WTC11 (cell line): ENCODE measurements around the gene PIGK. TPM values are rescaled to one million over a fixed set of nuclear protein-coding genes. Genes with fewer than 3 reads are reported as not detected.

Experiments
- ATAC-seq: fragments of 200-7000 bp; cut with Tn5 transposase; 2 replicates; pipeline ENCODE4 v1.10.0; 2021; ENCODE audit warnings: mild to moderate bottlenecking, moderate library complexity
- CTCF ChIA-PET: fragments of 300-600 bp; sonication (Branson Sonifier 250); formaldehyde crosslinking; loops from one replicate; lab custom pipeline; 2021; ENCODE audit warnings: antibody characterized with exemption; lab: Charles Lee
- POLR2A ChIA-PET: fragments of 350-600 bp; sonication (Branson Sonifier 250); formaldehyde crosslinking; loops from one replicate; lab custom pipeline; 2021; ENCODE audit warnings: antibody characterized with exemption; lab: Charles Lee
- DNase-seq: peaks from one replicate; pipeline ENCODE4 v3.0.0; 2021; ENCODE audit warnings: low spot score
- H3K27ac Mint-ChIP-seq: 2 replicates; pipeline ENCODE4 v1.8.0; 2021; ENCODE audit warnings: mixed read lengths
- H3K27me3 Mint-ChIP-seq: 2 replicates; pipeline ENCODE4 v1.8.0; 2021; ENCODE audit warnings: low read depth, mild to moderate bottlenecking, moderate library complexity, mixed read lengths
- H3K36me3 Mint-ChIP-seq: 2 replicates; pipeline ENCODE4 v1.8.0; 2021; ENCODE audit warnings: mixed read lengths
- H3K4me1 Mint-ChIP-seq: 2 replicates; pipeline ENCODE4 v1.8.0; 2022; ENCODE audit warnings: mixed read lengths
- H3K4me3 Mint-ChIP-seq: 2 replicates; pipeline ENCODE4 v1.8.0; 2021; ENCODE audit warnings: mild to moderate bottlenecking, moderate library complexity, mixed read lengths
- H3K9me3 Mint-ChIP-seq: 2 replicates; pipeline ENCODE4 v1.8.0; 2021; ENCODE audit warnings: mixed read lengths
- ARID4B ChIP-seq: sonication (generic); formaldehyde crosslinking; IDR thresholded peaks from 2 replicates; pipeline ENCODE4 v1.8.0; 2023; ENCODE audit warnings: missing genetic modification reagents, mild to moderate bottlenecking, borderline replicate concordance
- ATF2 ChIP-seq: sonication (generic); formaldehyde crosslinking; IDR thresholded peaks from 2 replicates; pipeline ENCODE4 v1.8.1; 2022; ENCODE audit warnings: low read depth, missing genetic modification reagents, borderline replicate concordance
- CBFB ChIP-seq: sonication (generic); formaldehyde crosslinking; IDR thresholded peaks from 2 replicates; pipeline ENCODE4 v1.8.1; 2022; ENCODE audit warnings: mild to moderate bottlenecking, low read depth, missing genetic modification reagents
- CREB1 ChIP-seq: sonication (generic); formaldehyde crosslinking; IDR thresholded peaks from 2 replicates; pipeline ENCODE4 v1.8.0; 2023; ENCODE audit warnings: mild to moderate bottlenecking, missing genetic modification reagents
- GABPB1 ChIP-seq: sonication (generic); formaldehyde crosslinking; IDR thresholded peaks from 2 replicates; pipeline ENCODE4 v1.8.1; 2023; ENCODE audit warnings: mild to moderate bottlenecking, missing genetic modification reagents
- IRF1 ChIP-seq: sonication (generic); formaldehyde crosslinking; IDR thresholded peaks from 2 replicates; pipeline ENCODE4 v1.8.0; 2023; ENCODE audit warnings: missing genetic modification reagents
- PRRX2 ChIP-seq: fragments of 250-450 bp; sonication (Bioruptor Pico); IDR thresholded peaks from 2 replicates; pipeline ENCODE4 v1.8.0; 2021; ENCODE audit warnings: mild to moderate bottlenecking
- TP53 ChIP-seq: sonication (generic); formaldehyde crosslinking; IDR thresholded peaks from 2 replicates; pipeline ENCODE4 v1.8.1; 2023; ENCODE audit warnings: mild to moderate bottlenecking, missing genetic modification reagents
- ZNF121 ChIP-seq: sonication (generic); formaldehyde crosslinking; IDR thresholded peaks from 2 replicates; pipeline ENCODE4 v1.8.0; 2023; ENCODE audit warnings: missing genetic modification reagents
- ZNF219 ChIP-seq: sonication (generic); formaldehyde crosslinking; IDR thresholded peaks from 2 replicates; pipeline ENCODE4 v1.8.0; 2023; ENCODE audit warnings: missing genetic modification reagents, mild to moderate bottlenecking, borderline replicate concordance
- ZNF416 ChIP-seq: fragments of 250-450 bp; sonication (Bioruptor Pico); IDR thresholded peaks from 2 replicates; pipeline ENCODE4 v1.9.0; 2021; ENCODE audit warnings: mild to moderate bottlenecking, inconsistent platforms
- total RNA-seq: library from RNA; stranded (reverse); gene quantifications from 3 replicates; pipeline ENCODE4 v1.2.3, GENCODE V29; 2021
- TF ChIP-seq, protein P1 (sequence below): fragments of 250-450 bp; sonication (Bioruptor Pico); IDR thresholded peaks from 2 replicates; pipeline ENCODE4 v2.1.2; 2022; ENCODE audit warnings: mild to moderate bottlenecking, moderate library complexity
- TF ChIP-seq, protein P2 (sequence below): sonication (generic); formaldehyde crosslinking; conservative IDR thresholded peaks from 2 replicates; pipeline ENCODE4 v1.8.1; 2023; ENCODE audit warnings: mild to moderate bottlenecking, low read depth, missing genetic modification reagents, moderate library complexity
- TF ChIP-seq, protein P3 (sequence below): sonication (generic); formaldehyde crosslinking; IDR thresholded peaks from 2 replicates; pipeline ENCODE4 v1.8.0; 2023; ENCODE audit warnings: mild to moderate bottlenecking, missing genetic modification reagents
- TF ChIP-seq, protein P4 (sequence below): fragments of 250-450 bp; sonication (Bioruptor Pico); IDR thresholded peaks from 2 replicates; pipeline ENCODE4 v1.8.0; 2021; ENCODE audit warnings: mild to moderate bottlenecking

PIGK gene
- total RNA-seq, 1 experiment from 2014 or later = 20.5 TPM

DNA sequence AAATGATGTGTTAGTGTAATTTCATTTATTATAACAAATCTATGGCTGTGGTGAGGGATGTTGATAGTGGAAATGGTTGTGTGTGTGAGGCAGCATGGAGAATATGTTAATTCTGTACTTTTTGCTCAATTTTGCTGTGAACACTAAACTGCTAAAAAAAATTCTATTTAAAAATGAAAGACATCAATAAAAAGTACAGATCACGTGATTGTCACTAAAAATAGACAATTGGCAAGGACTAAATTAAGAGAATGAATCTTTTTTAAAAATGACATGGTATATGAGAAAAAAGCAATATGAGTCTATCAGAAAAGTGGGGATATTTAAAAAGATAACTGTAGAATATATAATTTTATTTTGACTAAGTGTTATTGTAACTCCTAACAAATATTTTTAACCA is 15.7 kb upstream of the PIGK start (continued):
- TF ChIP-seq ATF2 (CRISPR knock-in tag) = no peak
- TF ChIP-seq, protein P1, sequence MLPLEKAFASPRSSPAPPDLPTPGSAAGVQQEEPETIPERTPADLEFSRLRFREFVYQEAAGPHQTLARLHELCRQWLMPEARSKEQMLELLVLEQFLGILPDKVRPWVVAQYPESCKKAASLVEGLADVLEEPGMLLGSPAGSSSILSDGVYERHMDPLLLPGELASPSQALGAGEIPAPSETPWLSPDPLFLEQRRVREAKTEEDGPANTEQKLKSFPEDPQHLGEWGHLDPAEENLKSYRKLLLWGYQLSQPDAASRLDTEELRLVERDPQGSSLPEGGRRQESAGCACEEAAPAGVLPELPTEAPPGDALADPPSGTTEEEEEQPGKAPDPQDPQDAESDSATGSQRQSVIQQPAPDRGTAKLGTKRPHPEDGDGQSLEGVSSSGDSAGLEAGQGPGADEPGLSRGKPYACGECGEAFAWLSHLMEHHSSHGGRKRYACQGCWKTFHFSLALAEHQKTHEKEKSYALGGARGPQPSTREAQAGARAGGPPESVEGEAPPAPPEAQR (CRISPR knock-in tag) = no peak

DNA sequence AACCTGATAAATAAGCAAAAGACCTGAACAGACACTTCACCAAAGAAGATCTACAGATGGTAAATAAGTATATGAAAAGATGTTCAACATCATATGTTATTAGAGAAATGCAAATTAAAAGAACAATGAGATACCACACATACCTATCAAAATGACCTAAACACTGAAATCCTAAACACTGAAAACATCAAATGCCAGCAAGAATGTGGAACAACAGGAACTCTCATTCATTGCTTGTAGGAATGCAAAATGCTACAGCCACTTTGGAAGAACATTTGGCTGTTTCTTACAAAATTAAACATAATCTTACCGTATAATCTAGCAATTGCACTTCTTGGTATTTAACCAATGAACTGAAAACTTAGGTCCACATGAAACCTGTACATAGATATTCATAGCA is 14.9 kb upstream of the PIGK start:
- Mint-ChIP-seq H3K9me3 (peaks cover 18% of the 10 kb centered on the region), H3K36me3 (peaks cover 7% of the 10 kb centered on the region), H3K27me3 (no peaks in the 10 kb centered on the region), H3K4me1 (0 out of 2 replicates have a peak, but pooled peaks cover 2% of the 10 kb centered on the region), H3K4me3 (no peak overlapping the region), H3K27ac (no peak overlapping the region)
- POLR2A ChIA-PET = no interaction called here
- DNase-seq (no peak), ATAC-seq (no peak)
- CTCF ChIA-PET = no interaction called here
- TF ChIP-seq ZNF219 (CRISPR knock-in tag) = no peak
- TF ChIP-seq, protein P2, sequence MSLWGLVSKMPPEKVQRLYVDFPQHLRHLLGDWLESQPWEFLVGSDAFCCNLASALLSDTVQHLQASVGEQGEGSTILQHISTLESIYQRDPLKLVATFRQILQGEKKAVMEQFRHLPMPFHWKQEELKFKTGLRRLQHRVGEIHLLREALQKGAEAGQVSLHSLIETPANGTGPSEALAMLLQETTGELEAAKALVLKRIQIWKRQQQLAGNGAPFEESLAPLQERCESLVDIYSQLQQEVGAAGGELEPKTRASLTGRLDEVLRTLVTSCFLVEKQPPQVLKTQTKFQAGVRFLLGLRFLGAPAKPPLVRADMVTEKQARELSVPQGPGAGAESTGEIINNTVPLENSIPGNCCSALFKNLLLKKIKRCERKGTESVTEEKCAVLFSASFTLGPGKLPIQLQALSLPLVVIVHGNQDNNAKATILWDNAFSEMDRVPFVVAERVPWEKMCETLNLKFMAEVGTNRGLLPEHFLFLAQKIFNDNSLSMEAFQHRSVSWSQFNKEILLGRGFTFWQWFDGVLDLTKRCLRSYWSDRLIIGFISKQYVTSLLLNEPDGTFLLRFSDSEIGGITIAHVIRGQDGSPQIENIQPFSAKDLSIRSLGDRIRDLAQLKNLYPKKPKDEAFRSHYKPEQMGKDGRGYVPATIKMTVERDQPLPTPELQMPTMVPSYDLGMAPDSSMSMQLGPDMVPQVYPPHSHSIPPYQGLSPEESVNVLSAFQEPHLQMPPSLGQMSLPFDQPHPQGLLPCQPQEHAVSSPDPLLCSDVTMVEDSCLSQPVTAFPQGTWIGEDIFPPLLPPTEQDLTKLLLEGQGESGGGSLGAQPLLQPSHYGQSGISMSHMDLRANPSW (CRISPR knock-in tag) = no peak
- TF ChIP-seq, protein P3, sequence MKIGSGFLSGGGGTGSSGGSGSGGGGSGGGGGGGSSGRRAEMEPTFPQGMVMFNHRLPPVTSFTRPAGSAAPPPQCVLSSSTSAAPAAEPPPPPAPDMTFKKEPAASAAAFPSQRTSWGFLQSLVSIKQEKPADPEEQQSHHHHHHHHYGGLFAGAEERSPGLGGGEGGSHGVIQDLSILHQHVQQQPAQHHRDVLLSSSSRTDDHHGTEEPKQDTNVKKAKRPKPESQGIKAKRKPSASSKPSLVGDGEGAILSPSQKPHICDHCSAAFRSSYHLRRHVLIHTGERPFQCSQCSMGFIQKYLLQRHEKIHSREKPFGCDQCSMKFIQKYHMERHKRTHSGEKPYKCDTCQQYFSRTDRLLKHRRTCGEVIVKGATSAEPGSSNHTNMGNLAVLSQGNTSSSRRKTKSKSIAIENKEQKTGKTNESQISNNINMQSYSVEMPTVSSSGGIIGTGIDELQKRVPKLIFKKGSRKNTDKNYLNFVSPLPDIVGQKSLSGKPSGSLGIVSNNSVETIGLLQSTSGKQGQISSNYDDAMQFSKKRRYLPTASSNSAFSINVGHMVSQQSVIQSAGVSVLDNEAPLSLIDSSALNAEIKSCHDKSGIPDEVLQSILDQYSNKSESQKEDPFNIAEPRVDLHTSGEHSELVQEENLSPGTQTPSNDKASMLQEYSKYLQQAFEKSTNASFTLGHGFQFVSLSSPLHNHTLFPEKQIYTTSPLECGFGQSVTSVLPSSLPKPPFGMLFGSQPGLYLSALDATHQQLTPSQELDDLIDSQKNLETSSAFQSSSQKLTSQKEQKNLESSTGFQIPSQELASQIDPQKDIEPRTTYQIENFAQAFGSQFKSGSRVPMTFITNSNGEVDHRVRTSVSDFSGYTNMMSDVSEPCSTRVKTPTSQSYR = no peak
- no peak for TF ChIP-seq GABPB1
- no peak for TF ChIP-seq ZNF121 (CRISPR knock-in tag)
- no peak for TF ChIP-seq IRF1
- no peak for TF ChIP-seq TP53
- no peak for TF ChIP-seq PRRX2
- no peak for TF ChIP-seq CREB1
- TF ChIP-seq, protein P1 (CRISPR knock-in tag) = no peak
- no peak for TF ChIP-seq ATF2 (CRISPR knock-in tag)
- TF ChIP-seq ARID4B (CRISPR knock-in tag) = no peak
- TF ChIP-seq, protein P4, sequence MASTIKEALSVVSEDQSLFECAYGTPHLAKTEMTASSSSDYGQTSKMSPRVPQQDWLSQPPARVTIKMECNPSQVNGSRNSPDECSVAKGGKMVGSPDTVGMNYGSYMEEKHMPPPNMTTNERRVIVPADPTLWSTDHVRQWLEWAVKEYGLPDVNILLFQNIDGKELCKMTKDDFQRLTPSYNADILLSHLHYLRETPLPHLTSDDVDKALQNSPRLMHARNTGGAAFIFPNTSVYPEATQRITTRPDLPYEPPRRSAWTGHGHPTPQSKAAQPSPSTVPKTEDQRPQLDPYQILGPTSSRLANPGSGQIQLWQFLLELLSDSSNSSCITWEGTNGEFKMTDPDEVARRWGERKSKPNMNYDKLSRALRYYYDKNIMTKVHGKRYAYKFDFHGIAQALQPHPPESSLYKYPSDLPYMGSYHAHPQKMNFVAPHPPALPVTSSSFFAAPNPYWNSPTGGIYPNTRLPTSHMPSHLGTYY (CRISPR knock-in tag) = no peak
- TF ChIP-seq CBFB = no peak
- no peak for TF ChIP-seq ZNF416 (CRISPR knock-in tag)
